ENCODE data around the gene FRK.

FRK gene

GRCh38 chr6:116034327-116034726 lies 26.4 kb downstream of the FRK start:
- DNase-seq = no peak

GRCh38 chr6:116033687-116034303 lies 26.9 kb downstream of the FRK start:
- DNase-seq = no peak

- DNase-seq = no peak
These were observed 29.9 kb downstream of the FRK start for GRCh38 chr6:116030770-116031169.

- no peak for DNase-seq
These were observed 31.2 kb downstream of the FRK start for GRCh38 chr6:116029535-116029934.

- no peak for DNase-seq
These were observed 32.5 kb downstream of the FRK start for GRCh38 chr6:116028233-116028632.

GRCh38 chr6:116027801-116028200 lies 32.9 kb downstream of the FRK start:
- no peak for DNase-seq

GRCh38 chr6:116025405-116025804 lies 35.3 kb downstream of the FRK start:
- no peak for DNase-seq

- DNase-seq = no peak
These were observed 37.7 kb downstream of the FRK start for GRCh38 chr6:116022841-116023445.

- no peak for DNase-seq
These were observed 40.0 kb downstream of the FRK start for GRCh38 chr6:116020738-116021137.

GRCh38 chr6:116019428-116019827 lies 41.3 kb downstream of the FRK start:
- DNase-seq = no peak

- no peak for DNase-seq
These were observed 41.7 kb downstream of the FRK start for GRCh38 chr6:116018976-116019375.

GRCh38 chr6:116017546-116018295 lies 43.0 kb downstream of the FRK start:
- no peak for DNase-seq

GRCh38 chr6:116016846-116017545 lies 43.7 kb downstream of the FRK start:
- no peak for DNase-seq

- DNase-seq = no peak
These were observed 44.7 kb downstream of the FRK start for GRCh38 chr6:116015983-116016382.

- DNase-seq = no peak
These were observed 45.1 kb downstream of the FRK start for GRCh38 chr6:116015561-116015960.

- DNase-seq = no peak
These were observed 47.7 kb downstream of the FRK start for GRCh38 chr6:116012951-116013350.

- no peak for DNase-seq
These were observed 48.2 kb downstream of the FRK start for GRCh38 chr6:116012471-116012949.

GRCh38 chr6:116011520-116011919 lies 49.2 kb downstream of the FRK start:
- DNase-seq = no peak

- peak; percentile 27 for DNase-seq
These were observed 49.8 kb downstream of the FRK start for GRCh38 chr6:116010790-116011401.

GRCh38 chr6:116010386-116010785 lies 50.3 kb downstream of the FRK start:
- no peak for DNase-seq

- no peak for DNase-seq
These were observed 52.0 kb downstream of the FRK start for GRCh38 chr6:116008470-116009243.

Measured in T-helper 9 cell (primary cell).